ENCODE measurements around the gene CRELD2.

CRELD2 gene

GRCh38 chr22:49933236-49934159, 15.1 kb downstream of the CRELD2 start:
- DNase-seq: no peak

DNA sequence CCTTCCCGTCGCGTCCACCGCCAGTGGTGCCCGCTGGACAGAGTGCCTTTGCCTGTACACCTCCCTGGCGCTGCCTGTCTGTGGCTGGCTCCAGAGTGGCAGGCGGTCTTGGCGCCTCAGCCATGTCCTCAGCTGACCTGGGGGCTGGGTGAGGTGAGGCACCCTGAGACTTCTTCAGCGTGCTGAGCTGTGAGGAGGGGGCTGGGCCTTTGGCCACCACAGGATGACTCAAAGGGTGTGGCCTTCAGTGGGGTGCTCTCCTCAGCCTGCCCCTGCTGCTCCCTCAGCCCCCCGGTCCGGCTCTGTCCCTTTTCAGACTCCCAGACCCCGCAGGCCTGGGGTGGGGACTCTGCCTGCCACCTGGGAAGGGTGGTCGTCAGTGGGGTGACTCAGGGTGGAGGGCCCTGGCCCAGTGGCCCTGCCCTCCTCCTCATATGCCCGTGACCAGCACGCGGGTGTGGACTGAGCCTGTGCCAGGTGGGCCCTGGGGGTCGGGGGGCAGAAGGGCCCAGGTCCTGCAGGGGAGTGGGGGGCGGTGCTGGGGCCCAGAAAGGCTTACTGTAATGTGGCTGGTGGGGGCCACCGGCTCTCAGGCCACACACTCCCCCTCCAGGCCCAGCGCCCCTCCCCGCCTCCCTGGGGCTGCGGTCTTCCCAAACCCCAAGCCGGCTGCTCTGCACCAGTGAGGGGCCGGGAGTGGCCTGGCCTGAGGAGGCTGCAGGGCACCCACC, 15.9 kb downstream of the CRELD2 start:
- peak in 1 of 4 experiments; percentile 26 for DNase-seq

DNA sequence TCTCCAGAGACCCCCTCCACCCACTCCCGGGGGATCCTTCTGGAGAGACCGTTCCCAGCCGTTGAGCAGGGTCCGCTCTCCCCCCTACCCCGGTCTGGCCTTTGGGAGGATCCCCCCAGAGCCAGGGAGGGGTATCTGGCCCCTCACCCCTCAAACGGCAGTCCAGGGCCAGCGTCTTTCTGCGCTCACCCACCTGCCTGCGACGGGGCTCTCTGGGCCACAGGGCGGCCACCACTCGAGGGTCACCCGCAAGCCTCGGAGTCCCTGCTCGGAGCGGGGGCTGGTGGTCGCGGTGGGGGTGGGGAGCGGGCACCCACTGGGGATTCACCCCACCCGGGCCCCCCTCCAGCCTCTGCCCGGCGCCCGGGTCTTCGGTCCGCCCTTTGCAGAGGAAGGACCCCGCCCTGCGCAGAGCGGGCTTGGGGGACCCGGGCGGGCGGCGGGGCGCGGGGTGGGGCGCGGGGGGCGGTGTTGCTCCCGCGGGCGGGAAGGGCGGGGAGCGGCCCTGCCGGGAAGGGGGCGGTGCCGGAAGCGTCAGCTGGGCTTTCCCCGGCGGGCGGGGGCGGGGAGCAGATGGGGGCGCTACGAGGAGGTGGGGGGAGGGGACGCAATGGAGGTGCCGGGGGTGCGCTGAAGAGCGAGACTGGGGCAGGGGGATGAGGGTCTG, 16.6 kb downstream of the CRELD2 start:
- peak; percentile 43 to 94 (median 68) for DNase-seq

DNA sequence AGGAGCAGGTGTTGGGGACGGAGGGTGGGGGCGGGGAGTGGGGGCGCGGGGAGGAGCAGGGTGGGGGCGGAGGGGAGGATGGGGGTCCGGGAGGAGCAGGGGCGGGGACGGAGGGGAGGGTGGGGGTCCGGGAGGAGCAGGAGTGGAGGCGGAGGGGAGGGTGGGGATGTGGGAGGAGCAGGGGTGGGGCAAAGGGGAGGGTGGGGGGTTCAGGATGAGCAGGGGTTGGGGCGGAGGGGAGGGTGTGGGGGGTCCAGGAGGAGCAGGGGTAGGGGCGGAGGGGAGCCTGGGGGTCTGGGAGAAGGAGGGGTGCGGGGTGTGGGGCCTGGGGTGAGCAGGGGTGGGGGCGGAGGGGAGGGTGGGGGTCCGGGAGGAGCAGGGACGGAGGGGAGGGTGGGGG, 17.1 kb downstream of the CRELD2 start:
- DNase-seq: peak in 1 of 4 experiments; percentile 59

DNA sequence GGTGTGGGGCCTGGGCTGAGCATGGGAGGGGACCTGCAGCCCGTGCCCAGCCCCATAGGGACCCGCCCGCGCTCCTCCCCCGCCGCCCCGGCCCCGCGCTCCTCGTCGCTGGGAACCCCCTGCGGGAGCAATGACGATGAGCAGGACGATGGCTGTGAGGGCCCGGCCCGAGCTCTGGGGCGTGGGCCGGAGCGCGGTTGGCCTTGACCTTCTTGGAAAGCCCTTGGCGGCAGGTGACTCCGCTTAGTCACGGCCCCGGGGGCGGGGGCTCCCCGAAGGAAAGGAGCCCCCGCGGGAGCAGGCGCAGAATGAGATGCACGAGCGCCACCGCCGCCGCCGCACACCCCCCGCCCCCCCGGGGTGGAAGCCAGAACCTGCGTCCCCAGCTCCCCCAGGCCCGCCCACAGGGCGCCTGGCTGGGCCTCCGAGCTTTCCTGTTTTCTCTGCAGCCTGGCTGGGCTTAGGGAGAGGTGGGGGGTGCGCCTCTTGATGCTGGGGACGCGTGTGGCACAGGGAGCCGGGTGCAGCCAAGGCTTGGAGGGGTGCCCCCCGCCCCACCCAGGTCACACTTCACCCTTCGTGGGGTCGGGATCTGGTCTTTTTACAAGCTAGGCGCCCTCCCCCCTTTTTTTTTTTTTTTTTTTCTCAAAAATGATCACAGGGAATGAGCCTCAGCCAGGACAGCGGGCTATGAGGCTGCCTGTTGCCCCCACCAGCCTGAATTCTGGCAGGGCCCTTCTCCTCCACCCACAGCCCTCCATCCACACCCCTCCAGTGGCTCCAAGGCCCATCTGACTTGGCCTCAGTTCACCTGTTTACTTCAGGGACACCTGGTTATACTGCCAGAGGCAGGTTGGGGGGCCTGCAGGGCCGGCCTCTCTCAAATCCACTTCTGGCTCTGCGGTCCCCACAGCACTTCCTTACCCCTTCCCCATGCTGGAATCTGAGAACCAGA, 17.9 kb downstream of the CRELD2 start:
- peak; percentile 63 to 95 (median 84) for DNase-seq

- no peak for DNase-seq
Measured at GRCh38 chr22:49936973-49937757, 18.7 kb downstream of the CRELD2 start.

DNA sequence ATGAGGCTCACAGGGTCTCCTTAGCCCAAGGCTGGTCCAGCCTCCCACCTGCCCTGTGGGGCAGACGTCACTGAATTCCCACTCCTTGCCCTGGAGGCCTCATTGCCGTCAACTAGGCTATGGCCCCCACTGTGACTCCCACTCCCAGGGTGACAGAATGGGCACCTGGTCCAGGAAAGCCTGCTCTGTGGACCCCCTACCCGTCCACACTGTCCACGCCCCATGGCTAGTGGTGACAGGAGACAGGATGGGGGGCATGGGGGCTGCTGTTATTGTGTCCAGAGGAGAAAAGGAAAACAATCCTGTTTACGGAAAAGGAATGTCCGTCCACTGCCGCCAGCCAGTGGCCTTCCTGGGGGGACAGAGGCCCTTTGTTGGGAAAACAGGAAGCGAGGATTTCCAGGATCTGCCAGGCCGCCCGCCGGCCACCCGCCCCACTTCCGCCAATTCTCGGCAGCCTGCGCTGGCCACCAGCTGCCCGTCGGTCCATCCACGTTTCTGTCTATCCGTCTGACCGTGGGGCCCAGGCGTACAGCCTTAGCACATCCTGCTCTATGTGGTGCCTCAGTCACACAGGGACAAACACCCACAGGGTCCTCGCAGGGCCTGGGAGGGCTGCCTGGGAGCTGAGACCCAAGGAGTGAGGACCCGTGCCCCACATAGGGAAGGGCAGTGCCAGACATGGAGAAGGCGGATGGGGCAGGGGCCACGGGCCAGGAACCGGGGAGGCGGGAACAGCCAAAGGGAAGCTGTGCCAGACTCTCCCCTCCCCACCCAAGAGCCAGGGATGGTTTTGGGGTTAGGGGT, 19.5 kb downstream of the CRELD2 start:
- DNase-seq: no peak

- DNase-seq: no peak
Measured at GRCh38 chr22:49938565-49939136, 20.2 kb downstream of the CRELD2 start.

GRCh38 chr22:49941507-49942316, 23.3 kb downstream of the CRELD2 start:
- no peak for DNase-seq

DNA sequence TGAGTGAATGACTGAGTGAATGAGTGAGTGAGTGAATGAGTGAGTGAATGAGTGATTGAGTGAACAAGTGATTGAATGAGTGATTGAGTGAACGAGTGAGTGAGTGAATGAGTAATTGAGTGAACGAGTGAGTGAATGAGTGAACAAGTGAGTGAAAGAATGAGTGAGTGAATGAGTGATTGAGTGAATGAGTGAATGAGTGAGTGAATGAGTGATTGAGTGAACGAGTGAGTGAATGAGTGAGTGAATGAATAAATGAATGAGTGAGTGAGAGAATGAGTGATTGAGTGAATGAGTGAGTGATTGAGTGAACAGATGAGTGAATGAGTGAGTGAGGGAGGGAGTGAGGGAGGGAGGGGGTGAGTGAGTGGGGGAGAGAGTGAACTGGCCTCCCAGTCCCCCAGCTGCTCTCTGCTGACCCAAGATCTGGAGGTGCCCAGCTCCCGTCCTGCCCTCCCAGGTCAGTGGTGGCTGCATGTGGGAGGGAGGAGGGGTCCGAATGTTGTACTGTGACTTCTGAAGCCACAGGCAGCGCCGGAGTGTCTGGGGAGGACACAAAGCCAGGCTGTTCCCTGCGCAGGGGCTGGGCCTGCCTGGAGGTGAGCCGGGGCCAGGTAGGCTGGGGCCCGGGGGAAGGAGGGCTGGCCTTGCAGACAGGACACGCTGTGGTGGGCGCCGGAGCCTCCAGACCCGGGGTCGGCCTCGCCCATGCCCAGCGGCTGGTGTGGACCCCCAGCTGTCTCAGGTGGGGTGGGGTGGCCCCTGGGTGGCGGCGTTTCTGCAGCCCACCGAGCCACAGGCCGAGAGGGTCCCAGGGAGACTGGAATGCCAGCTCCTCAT, 24.4 kb downstream of the CRELD2 start:
- no peak for DNase-seq

GRCh38 chr22:49943405-49943765, 25.0 kb downstream of the CRELD2 start:
- DNase-seq: no peak

- DNase-seq: no peak
Measured at GRCh38 chr22:49943771-49944398, 25.5 kb downstream of the CRELD2 start.

DNA sequence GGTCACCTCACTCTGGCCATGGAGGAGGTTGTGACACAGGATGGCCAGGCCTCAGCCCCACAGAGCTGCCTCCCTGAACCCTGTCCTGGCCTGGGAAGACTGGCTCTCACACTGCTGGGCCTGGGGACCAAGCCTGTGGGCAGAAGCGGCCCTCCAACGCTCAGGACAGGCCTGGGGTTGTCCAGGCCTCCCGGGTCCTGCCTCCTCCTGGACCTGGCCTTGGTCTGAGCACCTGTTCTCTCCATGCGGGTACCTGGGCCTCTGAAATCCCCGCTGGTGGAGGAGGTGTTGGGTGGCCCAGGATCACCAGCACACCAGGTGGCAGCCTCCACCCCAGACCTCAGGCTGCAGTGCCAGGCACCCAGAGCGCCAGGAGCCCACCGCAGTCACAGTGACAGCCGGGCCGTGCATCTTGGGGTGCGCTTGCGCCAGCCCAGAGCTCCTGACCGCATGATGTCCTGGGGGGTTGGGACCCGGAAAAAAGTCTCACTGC, 26.0 kb downstream of the CRELD2 start:
- DNase-seq: no peak

- DNase-seq: peak in 2 of 4 experiments; percentile 70 to 74
Measured at GRCh38 chr22:49945042-49945794, 26.8 kb downstream of the CRELD2 start.

- DNase-seq: no peak
Measured at GRCh38 chr22:49946612-49947295, 28.3 kb downstream of the CRELD2 start.

DNA sequence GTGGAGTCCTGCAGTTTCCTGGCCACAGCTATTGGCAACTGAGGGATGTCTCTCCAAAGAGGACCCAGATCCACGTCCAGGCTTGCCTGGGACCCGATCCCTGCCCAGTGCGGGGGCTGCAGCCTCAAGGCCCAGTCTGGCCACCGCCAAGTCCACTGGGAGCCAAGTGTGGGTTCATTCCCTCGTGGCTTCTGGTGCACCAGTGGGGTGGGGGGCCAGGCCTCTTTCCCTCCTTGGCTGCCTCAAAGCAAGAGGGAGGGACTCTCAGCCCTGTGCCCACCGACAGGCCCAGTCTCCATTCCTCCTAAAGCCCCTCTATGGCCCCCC, 28.8 kb downstream of the CRELD2 start:
- DNase-seq: no peak

Measured in activated naive CD4-positive, alpha-beta T cell (primary cell).